NCI-H446 (cell line): Measurements from ENCODE around the gene HERPUD1.

Experiments used
- DNase-seq, 2 experiments: peaks; one replicate each; lab custom pipeline; 2025; lab: John Stamatoyannopoulos, UW

The HERPUD1 gene

GRCh38 chr16:56935201-56935600 is 3.3 kb downstream of the HERPUD1 start:
- DNase-seq, result no peak

GRCh38 chr16:56936491-56936890 is 4.5 kb downstream of the HERPUD1 start:
- no peak for DNase-seq

GRCh38 chr16:56936950-56937349 is 5.0 kb downstream of the HERPUD1 start:
- DNase-seq, result no peak

GRCh38 chr16:56938664-56939513 is 6.9 kb downstream of the HERPUD1 start:
- DNase-seq, result no peak

GRCh38 chr16:56939801-56940200 is 7.9 kb downstream of the HERPUD1 start:
- no peak for DNase-seq

GRCh38 chr16:56941092-56941491 is 9.2 kb downstream of the HERPUD1 start:
- no peak for DNase-seq

GRCh38 chr16:56941856-56942331 is 10.0 kb downstream of the HERPUD1 start:
- DNase-seq, result no peak

- DNase-seq, result no peak
Measured at GRCh38 chr16:56943761-56944375, 11.9 kb downstream of the HERPUD1 start.

- DNase-seq, result no peak
Measured at GRCh38 chr16:56944954-56945839, 13.3 kb downstream of the HERPUD1 start.

- no peak for DNase-seq
Measured at GRCh38 chr16:56945847-56946527, 14.0 kb downstream of the HERPUD1 start.

- DNase-seq, result no peak
Measured at GRCh38 chr16:56946767-56947603, 15.0 kb downstream of the HERPUD1 start.

- DNase-seq, result no peak
Measured at GRCh38 chr16:56947604-56947995, 15.7 kb downstream of the HERPUD1 start.

- no peak for DNase-seq
Measured at GRCh38 chr16:56948234-56948633, 16.3 kb downstream of the HERPUD1 start.

GRCh38 chr16:56950051-56950450 is 18.1 kb downstream of the HERPUD1 start:
- no peak for DNase-seq

- DNase-seq, result no peak
Measured at GRCh38 chr16:56950455-56950854, 18.5 kb downstream of the HERPUD1 start.

- DNase-seq, result no peak
Measured at GRCh38 chr16:56950881-56951771, 19.2 kb downstream of the HERPUD1 start.

- no peak for DNase-seq
Measured at GRCh38 chr16:56953006-56953405, 21.1 kb downstream of the HERPUD1 start.

- no peak for DNase-seq
Measured at GRCh38 chr16:56956076-56956475, 24.1 kb downstream of the HERPUD1 start.

GRCh38 chr16:56956756-56957155 is 24.8 kb downstream of the HERPUD1 start:
- no peak for DNase-seq
